GM21825 (cell line): ENCODE measurements around the gene ZBTB20.

Experiments
- ATAC-seq: cut with Tn5 transposase; IDR thresholded peaks from one replicate; pipeline ENCODE4 v1.9.1; 2021; ENCODE audit warnings: mild to moderate bottlenecking, moderate library complexity; ENCODE audit not compliant: unreplicated experiment

Gene ZBTB20

GRCh38 chr3:114878114-114878839, 268.8 kb downstream of the ZBTB20 start:
- no peak for ATAC-seq

- ATAC-seq: no peak
Observed at GRCh38 chr3:114877378-114878113, 269.5 kb downstream of the ZBTB20 start.

GRCh38 chr3:114874522-114874971, 272.5 kb downstream of the ZBTB20 start:
- no peak for ATAC-seq

- no peak for ATAC-seq
Observed at GRCh38 chr3:114873591-114873990, 273.5 kb downstream of the ZBTB20 start.

GRCh38 chr3:114872588-114872987, 274.5 kb downstream of the ZBTB20 start:
- no peak for ATAC-seq

- no peak for ATAC-seq
Observed at GRCh38 chr3:114872050-114872449, 275.0 kb downstream of the ZBTB20 start.

- ATAC-seq: no peak
Observed at GRCh38 chr3:114867835-114868503, 279.1 kb downstream of the ZBTB20 start.

- no peak for ATAC-seq
Observed at GRCh38 chr3:114867359-114867758, 279.7 kb downstream of the ZBTB20 start.

GRCh38 chr3:114866430-114866829, 280.7 kb downstream of the ZBTB20 start:
- ATAC-seq: no peak

GRCh38 chr3:114864970-114865369, 282.1 kb downstream of the ZBTB20 start:
- no peak for ATAC-seq

GRCh38 chr3:114863848-114864247, 283.2 kb downstream of the ZBTB20 start:
- no peak for ATAC-seq

- no peak for ATAC-seq
Observed at GRCh38 chr3:114861666-114862065, 285.4 kb downstream of the ZBTB20 start.

- no peak for ATAC-seq
Observed at GRCh38 chr3:114860531-114860930, 286.6 kb downstream of the ZBTB20 start.

- no peak for ATAC-seq
Observed at GRCh38 chr3:114858329-114858728, 288.8 kb downstream of the ZBTB20 start.

GRCh38 chr3:114857299-114857701, 289.8 kb downstream of the ZBTB20 start:
- no peak for ATAC-seq

- no peak for ATAC-seq
Observed at GRCh38 chr3:114856835-114857234, 290.3 kb downstream of the ZBTB20 start.

GRCh38 chr3:114855839-114856238, 291.2 kb downstream of the ZBTB20 start:
- no peak for ATAC-seq

- no peak for ATAC-seq
Observed at GRCh38 chr3:114852966-114853365, 294.1 kb downstream of the ZBTB20 start.

GRCh38 chr3:114850898-114851297, 296.2 kb downstream of the ZBTB20 start:
- no peak for ATAC-seq

- no peak for ATAC-seq
Observed at GRCh38 chr3:114848643-114849350, 298.3 kb downstream of the ZBTB20 start.

- ATAC-seq: no peak
Observed at GRCh38 chr3:114848082-114848481, 299.0 kb downstream of the ZBTB20 start.
